Measurements from ENCODE around the gene PTCD3. TPM values are rescaled to one million over a fixed set of nuclear protein-coding genes. Genes with fewer than 3 reads are reported as not detected.

PTCD3 gene
- total RNA-seq, 1 donor from 2014 or later: 158 TPM

GRCh38 chr2:86185517-86186212 lies 79.6 kb downstream of the PTCD3 start:
- peak overlapping the region; percentile 74 for H3K27ac ChIP-seq (replicated peaks)
- no peak for DNase-seq
- H3K9me3 ChIP-seq (replicated peaks): no peaks in the 10 kb centered on the region
- H3K27me3 ChIP-seq (ENCODE audit: low read depth): no peaks in the 10 kb centered on the region
- H3K4me3 ChIP-seq: peak overlapping the region; percentile 43
- intact Hi-C loops (cut with micrococcal nuclease): no loop called here
- TF ChIP-seq, protein P1, sequence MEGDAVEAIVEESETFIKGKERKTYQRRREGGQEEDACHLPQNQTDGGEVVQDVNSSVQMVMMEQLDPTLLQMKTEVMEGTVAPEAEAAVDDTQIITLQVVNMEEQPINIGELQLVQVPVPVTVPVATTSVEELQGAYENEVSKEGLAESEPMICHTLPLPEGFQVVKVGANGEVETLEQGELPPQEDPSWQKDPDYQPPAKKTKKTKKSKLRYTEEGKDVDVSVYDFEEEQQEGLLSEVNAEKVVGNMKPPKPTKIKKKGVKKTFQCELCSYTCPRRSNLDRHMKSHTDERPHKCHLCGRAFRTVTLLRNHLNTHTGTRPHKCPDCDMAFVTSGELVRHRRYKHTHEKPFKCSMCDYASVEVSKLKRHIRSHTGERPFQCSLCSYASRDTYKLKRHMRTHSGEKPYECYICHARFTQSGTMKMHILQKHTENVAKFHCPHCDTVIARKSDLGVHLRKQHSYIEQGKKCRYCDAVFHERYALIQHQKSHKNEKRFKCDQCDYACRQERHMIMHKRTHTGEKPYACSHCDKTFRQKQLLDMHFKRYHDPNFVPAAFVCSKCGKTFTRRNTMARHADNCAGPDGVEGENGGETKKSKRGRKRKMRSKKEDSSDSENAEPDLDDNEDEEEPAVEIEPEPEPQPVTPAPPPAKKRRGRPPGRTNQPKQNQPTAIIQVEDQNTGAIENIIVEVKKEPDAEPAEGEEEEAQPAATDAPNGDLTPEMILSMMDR (IDR thresholded peaks at IDR 0.05; ENCODE audit: borderline replicate concordance): no peak
- H3K4me1 ChIP-seq: peaks cover 99% of the 10 kb centered on the region
- peaks cover 5% of the 10 kb centered on the region for H3K36me3 ChIP-seq

DNA sequence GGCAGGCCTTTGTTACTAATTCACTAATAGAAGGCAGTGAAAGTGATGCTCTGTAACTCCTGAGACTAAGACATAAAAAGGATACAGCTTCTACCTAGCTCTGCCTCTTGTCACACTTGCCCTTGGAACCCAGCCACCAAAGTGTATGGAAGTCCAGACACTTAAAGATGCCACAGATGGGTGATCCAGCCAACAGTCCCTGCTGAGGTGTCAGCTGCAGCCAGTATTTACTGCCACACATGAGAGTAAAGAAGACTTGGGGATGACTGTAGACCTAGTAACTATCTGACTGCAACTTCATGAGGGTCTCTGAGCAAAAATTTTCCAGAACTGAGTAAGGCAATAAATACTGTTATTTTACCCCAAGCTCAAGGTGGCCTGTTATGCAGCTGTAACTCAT lies 80.4 kb downstream of the PTCD3 start:
- Histone ChIP-seq H3K27ac (replicated peaks) (peak overlapping the region; percentile 74), H3K4me3 (no peak overlapping the region), H3K4me1 (peaks cover 100% of the 10 kb centered on the region), H3K36me3 (no peaks in the 10 kb centered on the region), H3K9me3 (replicated peaks) (no peaks in the 10 kb centered on the region), H3K27me3 (ENCODE audit: low read depth) (no peaks in the 10 kb centered on the region)
- intact Hi-C loops (cut with micrococcal nuclease): no loop called here
- no peak for DNase-seq
- TF ChIP-seq, protein P1 (IDR thresholded peaks at IDR 0.05; ENCODE audit: borderline replicate concordance): no peak

DNA sequence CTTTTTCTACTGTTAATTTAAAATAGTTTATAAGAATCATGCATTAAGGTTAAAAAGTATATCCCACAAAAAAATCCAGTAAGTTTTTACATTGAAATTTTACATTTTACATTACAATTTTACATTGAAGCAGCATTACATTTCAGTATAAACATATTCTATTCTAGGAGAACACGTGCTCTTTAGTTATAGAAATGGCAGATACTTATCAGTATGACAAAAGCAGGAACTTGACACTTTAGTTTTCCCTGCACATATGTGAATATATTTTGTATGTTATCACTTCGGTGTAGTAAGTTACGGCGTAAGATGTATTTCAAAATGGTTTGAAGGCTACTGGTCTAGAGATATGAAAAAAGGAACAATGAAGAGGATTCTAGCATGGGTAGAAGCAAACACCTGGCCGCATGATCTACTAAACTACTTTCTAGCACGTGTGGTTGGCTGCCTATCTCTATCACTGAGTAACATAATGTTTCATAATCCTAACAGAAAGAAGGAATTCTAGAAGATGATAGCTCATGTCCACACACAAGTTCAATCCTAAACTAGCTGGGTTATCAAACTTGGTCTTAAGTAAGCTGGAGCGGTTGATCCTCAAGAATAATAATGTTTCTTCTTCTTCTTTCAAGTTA lies 83.9 kb downstream of the PTCD3 start:
- H3K27me3 ChIP-seq (ENCODE audit: low read depth): no peaks in the 10 kb centered on the region
- intact Hi-C loops (cut with micrococcal nuclease): no loop called here
- no peak overlapping the region for H3K27ac ChIP-seq (replicated peaks)
- no peaks in the 10 kb centered on the region for H3K36me3 ChIP-seq
- H3K9me3 ChIP-seq (replicated peaks): no peaks in the 10 kb centered on the region
- TF ChIP-seq, protein P1 (IDR thresholded peaks at IDR 0.05; ENCODE audit: borderline replicate concordance): no peak
- no peak for DNase-seq
- no peak overlapping the region for H3K4me3 ChIP-seq
- H3K4me1 ChIP-seq: peaks cover 98% of the 10 kb centered on the region

Other genes starting within 250 kb of the PTCD3 start
- gene ST3GAL5, start 217.2 kb upstream of the PTCD3 start, total RNA-seq: 4.2 TPM
- gene POLR1A, start 349 bp upstream of the PTCD3 start, total RNA-seq: 16.3 TPM
- 288 TPM for gene IMMT, start 89.2 kb downstream of the PTCD3 start, total RNA-seq
- 111 TPM for gene MRPL35, start 93.2 kb downstream of the PTCD3 start, total RNA-seq
- 30.2 TPM for gene REEP1, start 231.4 kb downstream of the PTCD3 start, total RNA-seq